GM10266 (cell line): ENCODE results near the gene TARBP1.

Experiments used
- DNase-seq: peaks from one replicate; pipeline ENCODE4 v3.0.0; 2012; ENCODE audit errors: extremely low spot score
- TF ChIP-seq, protein P1 (sequence below): IDR thresholded peaks from 2 replicates; pipeline ENCODE4 v1.5.1; 2012; ENCODE audit warnings: mild to moderate bottlenecking, low read depth; ENCODE audit not compliant: control insufficient read depth, insufficient read depth; ENCODE audit errors: missing control alignments

The TARBP1 gene

DNA sequence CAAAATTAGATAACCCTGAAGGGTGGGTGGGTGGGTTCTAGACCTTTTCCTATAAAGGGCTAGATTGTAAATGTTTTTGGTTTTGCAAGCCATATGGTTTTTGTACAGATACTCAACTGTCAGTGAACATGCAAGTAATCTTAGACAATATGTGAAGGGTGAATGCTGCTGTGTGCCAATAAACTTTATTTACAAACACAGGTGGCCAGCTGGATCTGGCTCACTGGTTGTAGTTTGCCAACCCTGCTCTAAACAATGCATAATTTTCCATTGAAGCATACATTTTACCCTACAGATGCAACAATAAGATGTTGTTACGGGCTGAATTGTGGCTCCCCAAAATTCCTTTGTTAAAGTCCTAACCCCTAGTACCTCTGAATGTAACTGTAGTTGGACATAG lies 18.6 kb upstream of the TARBP1 start:
- DNase-seq, result no peak
- TF ChIP-seq, protein P1, sequence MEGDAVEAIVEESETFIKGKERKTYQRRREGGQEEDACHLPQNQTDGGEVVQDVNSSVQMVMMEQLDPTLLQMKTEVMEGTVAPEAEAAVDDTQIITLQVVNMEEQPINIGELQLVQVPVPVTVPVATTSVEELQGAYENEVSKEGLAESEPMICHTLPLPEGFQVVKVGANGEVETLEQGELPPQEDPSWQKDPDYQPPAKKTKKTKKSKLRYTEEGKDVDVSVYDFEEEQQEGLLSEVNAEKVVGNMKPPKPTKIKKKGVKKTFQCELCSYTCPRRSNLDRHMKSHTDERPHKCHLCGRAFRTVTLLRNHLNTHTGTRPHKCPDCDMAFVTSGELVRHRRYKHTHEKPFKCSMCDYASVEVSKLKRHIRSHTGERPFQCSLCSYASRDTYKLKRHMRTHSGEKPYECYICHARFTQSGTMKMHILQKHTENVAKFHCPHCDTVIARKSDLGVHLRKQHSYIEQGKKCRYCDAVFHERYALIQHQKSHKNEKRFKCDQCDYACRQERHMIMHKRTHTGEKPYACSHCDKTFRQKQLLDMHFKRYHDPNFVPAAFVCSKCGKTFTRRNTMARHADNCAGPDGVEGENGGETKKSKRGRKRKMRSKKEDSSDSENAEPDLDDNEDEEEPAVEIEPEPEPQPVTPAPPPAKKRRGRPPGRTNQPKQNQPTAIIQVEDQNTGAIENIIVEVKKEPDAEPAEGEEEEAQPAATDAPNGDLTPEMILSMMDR, result no peak

DNA sequence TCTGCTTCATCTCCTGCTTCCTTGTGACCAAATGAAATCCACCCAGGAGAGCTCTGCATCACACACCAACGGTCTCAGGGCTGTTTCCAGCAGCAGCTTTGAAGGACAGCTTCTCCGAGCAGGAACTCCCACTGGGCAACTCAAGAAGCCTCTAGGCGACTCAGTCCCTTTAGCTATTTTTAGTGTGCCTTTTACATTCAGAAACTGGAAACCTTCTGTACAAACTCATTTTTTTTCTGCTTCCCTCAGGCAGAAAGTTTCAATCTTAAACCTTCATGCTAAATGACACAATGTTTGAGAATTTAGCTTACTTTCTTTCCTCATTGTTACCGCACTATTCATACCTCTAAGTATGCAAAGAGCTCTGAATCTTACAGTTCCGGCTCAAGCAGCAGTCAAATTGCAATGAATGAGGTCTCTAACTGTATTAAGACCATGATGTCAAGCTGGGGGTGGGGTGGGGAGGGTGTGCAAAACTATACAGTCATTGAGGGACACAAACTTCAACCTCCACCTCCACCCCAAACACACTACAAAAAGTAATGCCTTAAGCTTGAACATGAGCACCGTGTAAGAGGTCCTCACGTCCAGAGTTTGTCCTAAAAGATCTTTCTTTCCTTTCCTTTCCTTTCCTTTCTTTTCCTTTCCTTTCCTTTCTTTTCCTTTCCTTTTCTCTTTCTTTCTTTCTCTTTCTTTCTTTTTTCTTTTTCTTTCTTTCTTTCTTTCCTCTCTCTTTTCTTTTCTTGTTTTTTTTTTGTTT lies 16.4 kb upstream of the TARBP1 start:
- DNase-seq, result peak; percentile 65
- TF ChIP-seq, protein P1, result no peak

DNA sequence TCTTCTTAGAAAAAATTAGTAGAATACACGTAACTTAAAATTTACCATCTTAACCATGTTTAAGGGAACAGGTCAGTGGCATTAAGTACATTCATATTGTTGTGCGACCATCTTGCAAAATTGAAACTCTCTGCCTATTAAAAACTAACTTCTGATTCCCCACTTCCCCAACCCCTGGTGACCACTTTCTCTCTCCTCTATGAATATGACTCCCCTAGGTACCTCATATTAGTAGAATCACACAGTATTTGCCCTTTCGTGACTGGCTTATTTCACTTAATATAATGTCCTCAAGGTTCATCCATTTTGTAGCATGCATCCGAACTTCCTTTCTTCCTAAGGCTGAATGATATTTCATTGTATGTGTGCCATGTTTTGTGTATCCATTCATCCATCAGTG lies 15.1 kb upstream of the TARBP1 start:
- no peak for DNase-seq
- TF ChIP-seq, protein P1, result no peak

DNA sequence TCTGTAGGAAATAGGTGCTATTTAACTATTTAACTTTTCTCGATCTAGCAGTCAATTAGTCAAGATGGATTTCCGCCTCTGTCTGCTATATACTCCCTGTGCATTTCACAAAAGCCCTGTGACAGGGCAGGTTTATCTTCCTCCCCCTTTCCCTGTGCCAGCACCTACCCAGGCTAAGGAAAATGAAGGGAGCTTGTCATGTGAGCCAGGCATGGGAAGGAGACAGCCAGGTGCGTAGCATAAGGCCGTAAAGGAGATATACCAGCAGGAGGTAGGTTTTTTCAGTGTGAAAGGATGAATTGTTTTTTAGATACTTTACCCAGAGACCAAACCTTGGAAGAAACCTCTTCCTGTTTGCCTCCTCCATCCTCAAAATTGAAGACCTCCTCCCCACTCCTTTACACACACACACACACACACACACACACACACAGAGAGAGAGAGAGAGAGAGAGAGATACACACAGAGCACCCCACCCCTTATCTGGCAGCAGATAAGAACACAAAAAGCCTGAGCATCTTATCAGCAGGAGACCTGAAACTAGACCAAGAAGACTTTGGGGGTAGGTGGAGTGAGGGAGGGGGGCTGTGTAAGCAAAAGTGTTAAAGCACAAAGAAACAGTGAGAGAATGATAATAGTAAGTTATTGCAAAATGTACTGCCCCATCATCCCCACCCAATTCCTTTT lies 12.0 kb upstream of the TARBP1 start:
- DNase-seq, result no peak
- TF ChIP-seq, protein P1, result no peak

DNA sequence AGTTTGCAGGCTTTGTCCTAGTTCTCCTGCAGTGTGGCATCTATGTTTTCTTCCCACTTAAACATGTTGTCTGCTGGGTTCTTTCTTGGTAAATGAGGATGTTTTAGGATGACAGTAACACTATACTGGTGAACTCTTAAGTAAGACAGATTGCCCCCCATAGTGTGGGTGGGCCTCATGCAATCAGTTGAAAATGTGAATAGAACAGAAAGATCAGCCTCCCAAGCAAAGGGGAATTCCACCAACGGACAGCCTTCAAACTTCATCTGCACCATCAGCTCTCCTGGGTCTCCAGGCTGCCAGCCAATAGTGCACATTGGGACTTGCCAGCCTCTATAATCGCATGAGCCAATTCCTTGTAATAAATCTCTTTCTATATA lies 10.7 kb upstream of the TARBP1 start:
- DNase-seq, result no peak
- TF ChIP-seq, protein P1, result no peak

DNA sequence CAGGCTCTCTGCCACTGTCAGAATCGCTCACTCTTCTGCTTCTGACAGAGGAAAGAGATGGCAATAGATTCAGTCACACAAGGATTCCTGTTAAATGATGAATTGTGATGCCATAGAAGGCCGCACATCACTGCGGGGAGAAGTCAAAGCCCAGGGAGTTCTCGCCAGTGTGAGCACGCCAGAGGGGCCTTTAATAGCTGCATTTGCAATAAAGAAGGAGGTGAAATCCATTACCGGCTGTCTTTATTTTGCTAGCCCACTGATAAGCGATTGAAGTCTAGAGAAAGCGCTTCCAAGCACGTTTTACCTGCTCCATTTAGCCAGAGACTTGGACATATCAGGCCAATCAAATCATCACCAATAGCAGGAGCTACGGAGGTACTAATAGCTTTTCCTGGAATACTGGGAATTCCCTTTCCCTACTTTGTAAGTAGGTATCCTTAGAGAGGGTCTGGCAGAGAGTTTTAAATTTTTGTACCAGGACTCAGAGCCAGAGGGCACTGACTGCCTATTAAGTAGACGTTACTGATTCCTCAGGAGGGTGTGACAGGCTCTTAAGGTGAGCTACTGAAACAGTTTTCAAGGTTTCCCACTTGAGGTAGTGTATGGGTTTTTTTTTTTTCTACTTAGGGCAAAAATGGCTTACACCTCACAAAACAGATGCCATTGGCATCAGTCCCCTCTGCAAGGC lies 10.2 kb upstream of the TARBP1 start:
- TF ChIP-seq, protein P1, result no peak
- no peak for DNase-seq
